Thyroid gland (tissue), 4 donors: ENCODE results near the gene SERPINA4.

Experiments used
- POLR2A ChIP-seq, 2 donors: fragments of 450-650 bp; IDR thresholded peaks; one replicate each; pipeline ENCODE4 v1.6.1; 2017; ENCODE audit warnings: antibody characterized with exemption in 2 of 2, mild to moderate bottlenecking in 2 of 2, moderate library complexity in 1 of 2
- TF ChIP-seq, protein P1 (sequence below), 6 experiments: fragments of 200-600 bp in 3 of 6; fragments of 450-650 bp in 3 of 6; sonication (generic) in 3 of 6; IDR thresholded peaks; one replicate each; pipeline ENCODE4 v1.5.1; 2016 to 2019; ENCODE audit warnings: antibody characterized with exemption in 6 of 6, mild to moderate bottlenecking in 2 of 6, inconsistent platforms in 1 of 6, moderate library complexity in 1 of 6

- no peak for TF ChIP-seq POLR2A (IDR thresholded peaks at IDR 0.05)
- TF ChIP-seq, protein P1, sequence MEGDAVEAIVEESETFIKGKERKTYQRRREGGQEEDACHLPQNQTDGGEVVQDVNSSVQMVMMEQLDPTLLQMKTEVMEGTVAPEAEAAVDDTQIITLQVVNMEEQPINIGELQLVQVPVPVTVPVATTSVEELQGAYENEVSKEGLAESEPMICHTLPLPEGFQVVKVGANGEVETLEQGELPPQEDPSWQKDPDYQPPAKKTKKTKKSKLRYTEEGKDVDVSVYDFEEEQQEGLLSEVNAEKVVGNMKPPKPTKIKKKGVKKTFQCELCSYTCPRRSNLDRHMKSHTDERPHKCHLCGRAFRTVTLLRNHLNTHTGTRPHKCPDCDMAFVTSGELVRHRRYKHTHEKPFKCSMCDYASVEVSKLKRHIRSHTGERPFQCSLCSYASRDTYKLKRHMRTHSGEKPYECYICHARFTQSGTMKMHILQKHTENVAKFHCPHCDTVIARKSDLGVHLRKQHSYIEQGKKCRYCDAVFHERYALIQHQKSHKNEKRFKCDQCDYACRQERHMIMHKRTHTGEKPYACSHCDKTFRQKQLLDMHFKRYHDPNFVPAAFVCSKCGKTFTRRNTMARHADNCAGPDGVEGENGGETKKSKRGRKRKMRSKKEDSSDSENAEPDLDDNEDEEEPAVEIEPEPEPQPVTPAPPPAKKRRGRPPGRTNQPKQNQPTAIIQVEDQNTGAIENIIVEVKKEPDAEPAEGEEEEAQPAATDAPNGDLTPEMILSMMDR (IDR thresholded peaks at IDR 0.05) = no peak
Measured at GRCh38 chr14:94617988-94618822, 57.0 kb downstream of the SERPINA4 start.
